RPMI8226 (cell line): ENCODE results near the gene FRMD4A.

Experiments used
- DNase-seq: peaks from one replicate; pipeline ENCODE4 v3.0.0-alpha.2; 2015

The FRMD4A gene

GRCh38 chr10:14004536-14004935, 326.2 kb downstream of the FRMD4A start:
- DNase-seq, result no peak

DNA sequence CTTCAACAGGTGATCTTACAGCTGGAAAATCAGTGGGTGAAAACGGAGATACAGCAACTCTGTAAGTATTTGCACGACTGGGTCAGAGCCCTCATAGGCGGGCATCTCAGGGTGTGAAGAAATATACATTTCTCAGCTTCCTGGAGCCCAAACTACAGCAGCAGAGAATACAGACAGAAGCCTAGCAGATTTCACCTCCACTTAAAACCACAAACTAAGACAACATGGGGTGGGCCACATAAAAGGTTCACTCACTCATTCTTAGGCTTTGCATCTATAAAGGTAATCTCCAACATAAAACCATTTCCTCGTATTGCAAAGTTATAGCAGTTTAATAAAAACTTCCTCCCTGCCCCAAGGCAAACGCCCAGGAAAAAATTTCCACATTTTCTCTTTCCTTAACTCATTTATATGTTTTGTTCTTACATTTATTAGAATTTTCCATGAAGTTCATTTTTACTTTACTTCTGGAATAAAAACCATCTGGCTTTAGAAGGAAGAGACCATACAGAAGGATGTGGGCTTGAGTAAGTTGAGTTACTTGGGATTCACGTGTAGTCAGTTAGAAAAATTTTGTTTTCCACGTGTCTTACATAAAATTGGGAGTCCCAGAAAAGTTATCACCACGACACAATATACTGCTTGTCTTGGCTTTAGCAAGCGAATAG, 327.1 kb downstream of the FRMD4A start:
- DNase-seq, result no peak

GRCh38 chr10:14001298-14002040, 329.3 kb downstream of the FRMD4A start:
- DNase-seq, result no peak

DNA sequence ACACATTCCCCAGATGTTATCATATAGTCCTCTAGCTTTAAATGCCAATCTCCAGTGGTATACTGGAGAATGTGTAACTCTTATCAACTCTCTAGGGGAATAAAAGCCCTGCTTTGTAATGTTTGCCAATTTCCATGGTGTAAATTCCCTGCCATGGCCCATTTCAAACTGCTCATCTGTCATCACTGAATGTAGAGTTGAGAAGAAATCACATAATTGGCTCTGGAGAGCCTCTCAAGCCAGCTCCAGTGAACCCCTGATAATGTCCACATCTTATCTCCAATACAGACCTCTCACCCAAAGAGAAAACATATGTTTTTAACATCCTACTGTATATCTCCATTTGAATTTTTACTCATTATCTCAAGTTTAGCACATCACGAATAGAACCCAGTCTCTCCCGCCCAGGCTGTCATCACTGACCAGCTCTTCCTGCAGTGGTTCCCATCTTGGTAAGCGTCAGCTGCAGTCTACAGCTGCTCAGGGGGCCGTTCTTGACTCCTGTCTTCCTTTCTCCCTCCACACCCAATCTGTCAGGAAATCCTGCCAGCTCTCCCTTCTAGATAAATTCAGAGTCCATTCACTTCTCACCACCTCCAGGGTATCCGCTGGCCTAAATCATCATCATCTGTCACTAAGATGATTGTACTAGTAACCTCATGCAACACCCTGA, 332.4 kb downstream of the FRMD4A start:
- no peak for DNase-seq

DNA sequence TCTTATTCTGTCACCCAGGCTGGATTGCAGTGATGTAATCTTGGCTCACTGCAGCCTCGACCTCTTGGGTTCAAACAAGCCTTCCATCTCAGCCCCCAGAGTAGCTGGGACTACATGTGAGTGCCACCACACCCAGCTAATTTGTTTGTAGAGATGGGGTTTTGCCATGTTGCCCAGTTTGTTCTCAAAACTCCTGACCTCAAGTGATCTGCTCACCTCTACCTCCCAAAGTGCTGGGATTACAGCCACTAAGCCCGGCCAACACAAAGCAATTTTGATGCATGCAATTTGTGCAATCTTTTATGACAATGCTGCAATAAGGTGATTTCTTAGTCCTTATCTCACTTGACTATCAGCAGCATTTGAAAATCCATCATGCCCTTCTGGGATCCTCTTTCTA, 333.1 kb downstream of the FRMD4A start:
- no peak for DNase-seq

DNA sequence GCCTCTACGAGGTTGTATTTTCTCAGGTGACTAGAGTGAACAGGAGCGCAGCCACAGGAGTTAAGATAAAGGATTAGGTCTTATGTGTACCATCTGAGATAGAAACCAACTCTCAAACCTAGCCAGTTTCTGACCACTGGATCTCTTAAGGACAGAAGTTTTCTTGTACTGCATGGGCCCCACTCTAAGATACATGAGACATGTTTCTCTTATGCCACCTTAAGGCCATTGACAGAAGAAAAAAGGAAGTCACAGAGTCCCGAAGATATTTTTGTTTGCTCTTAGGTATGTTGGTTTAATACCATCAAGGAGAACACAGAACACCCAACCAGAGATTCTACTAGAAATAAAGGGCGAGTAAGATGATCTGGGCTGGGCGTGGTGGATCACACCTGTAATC, 335.8 kb downstream of the FRMD4A start:
- no peak for DNase-seq

DNA sequence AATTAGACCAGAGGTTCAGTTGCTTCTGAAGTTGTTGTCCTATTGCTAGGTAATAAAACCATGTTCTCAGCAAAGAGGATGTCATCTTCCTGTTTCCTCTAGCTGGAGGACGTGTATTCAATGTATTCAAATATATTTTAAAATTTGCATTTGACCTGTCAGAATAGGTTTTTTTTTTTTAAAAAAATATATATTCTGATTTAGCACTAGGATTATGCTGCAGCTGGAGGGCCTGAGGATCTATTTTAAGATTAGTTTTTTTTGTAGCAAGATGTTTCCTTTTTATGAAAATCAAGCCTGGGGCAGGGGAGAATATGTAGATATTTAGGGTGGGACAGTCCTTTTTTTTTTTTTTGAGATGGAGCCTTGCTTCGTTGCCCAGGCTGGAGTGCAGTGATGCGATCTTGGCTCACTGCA, 337.0 kb downstream of the FRMD4A start:
- DNase-seq, result no peak

- no peak for DNase-seq
Observed at GRCh38 chr10:13993169-13993568, 337.6 kb downstream of the FRMD4A start.

DNA sequence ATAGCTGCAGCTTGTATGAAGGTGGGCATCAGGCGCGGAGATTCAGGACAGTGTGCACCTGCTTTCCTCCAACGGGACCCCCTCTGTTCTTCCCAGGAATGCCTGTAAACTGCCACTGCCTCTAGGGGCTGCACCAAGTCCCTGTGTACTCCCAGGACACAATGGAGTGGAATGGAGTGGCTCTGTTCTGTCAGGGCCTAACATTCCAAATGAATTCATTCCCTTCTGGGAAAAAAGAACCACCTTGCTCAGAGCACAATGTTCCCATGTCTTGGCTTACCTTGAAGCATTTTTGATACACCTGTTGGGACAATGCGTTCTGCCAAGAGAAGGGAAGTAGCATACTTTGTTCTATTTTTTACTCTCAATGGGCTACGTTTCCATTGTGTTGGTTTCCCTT, 339.4 kb downstream of the FRMD4A start:
- DNase-seq, result no peak

DNA sequence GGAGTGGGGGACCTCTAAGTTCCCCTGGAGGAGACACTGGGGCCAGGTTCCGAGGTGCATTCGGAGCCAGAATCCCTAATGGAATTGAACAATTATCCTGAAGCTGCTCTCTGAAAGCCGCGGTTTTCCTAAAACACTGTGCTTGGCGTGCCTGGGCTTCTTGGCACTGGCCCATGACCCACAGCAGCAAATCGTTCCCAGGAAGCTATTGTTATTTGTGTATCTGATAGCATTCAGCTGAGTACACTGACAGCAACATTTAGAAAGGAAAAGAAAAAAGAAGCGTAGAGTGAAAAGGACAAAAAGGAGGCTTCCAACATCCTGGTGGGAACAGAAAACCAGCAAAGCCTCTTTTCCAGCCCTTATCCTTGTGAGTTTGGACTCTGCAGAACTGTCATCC, 339.8 kb downstream of the FRMD4A start:
- no peak for DNase-seq

- DNase-seq, result no peak
Observed at GRCh38 chr10:13990392-13990805, 340.3 kb downstream of the FRMD4A start.

DNA sequence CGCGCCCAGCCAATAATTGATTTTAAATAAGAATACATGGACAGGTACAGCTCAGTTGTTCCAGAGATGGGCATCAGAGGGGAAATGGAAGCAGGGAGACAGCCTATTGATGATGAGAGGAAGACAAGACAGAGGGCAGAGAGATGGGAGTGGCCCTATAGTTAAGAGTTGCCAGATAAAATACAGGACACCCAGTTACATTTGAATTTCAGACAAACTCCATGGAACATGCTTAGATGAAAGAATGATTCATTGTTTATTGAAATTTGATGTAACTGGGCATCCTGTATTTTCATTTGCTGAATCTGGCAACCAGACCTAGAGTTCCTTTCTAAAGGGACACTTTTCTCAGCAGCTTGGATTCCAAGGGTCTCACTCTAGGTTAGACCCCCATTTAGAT, 341.1 kb downstream of the FRMD4A start:
- DNase-seq, result no peak

DNA sequence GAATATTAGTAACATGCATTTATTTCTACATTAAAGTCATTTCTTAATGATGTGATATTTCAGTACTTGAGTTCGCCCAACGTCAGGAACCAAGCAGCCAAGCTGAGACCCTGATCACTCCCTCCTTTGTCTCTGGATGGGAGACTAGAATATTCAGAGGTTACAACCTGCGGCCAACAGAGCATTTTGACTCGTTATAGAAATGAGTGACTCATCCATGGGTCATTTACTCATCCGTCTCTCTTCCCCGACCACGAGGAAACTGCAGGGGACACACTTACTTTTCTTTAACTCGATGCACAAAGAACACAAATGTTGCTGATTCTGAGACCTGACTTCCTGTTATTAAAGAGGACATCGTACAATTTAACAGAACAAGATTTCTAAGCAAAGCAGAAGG, 343.3 kb downstream of the FRMD4A start:
- DNase-seq, result no peak

- DNase-seq, result no peak
Observed at GRCh38 chr10:13984647-13985155, 346.0 kb downstream of the FRMD4A start.

DNA sequence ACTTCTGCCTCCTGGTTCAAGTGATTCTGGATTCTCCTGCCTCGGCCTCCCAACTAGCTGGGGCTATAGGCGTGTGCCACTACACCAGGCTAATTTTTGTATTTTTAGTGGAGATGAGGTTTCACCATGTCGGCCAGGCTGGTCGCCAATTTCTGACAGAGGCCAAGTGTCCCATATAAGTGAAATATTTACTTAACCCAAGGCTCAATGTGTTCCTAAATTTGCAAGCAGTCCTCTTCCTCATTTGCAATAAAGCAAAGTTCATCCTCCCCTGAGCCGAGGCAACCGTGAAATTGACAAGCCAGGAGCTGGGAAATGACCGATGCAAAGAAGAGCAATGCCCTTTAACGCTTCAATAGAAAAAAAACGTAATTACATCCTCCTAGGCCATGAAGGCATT, 347.7 kb downstream of the FRMD4A start:
- no peak for DNase-seq

GRCh38 chr10:13978533-13979115, 352.1 kb downstream of the FRMD4A start:
- DNase-seq, result no peak

- no peak for DNase-seq
Observed at GRCh38 chr10:13977861-13978532, 352.7 kb downstream of the FRMD4A start.

- DNase-seq, result no peak
Observed at GRCh38 chr10:13973742-13974141, 357.0 kb downstream of the FRMD4A start.

- DNase-seq, result no peak
Observed at GRCh38 chr10:13972609-13973008, 358.1 kb downstream of the FRMD4A start.

DNA sequence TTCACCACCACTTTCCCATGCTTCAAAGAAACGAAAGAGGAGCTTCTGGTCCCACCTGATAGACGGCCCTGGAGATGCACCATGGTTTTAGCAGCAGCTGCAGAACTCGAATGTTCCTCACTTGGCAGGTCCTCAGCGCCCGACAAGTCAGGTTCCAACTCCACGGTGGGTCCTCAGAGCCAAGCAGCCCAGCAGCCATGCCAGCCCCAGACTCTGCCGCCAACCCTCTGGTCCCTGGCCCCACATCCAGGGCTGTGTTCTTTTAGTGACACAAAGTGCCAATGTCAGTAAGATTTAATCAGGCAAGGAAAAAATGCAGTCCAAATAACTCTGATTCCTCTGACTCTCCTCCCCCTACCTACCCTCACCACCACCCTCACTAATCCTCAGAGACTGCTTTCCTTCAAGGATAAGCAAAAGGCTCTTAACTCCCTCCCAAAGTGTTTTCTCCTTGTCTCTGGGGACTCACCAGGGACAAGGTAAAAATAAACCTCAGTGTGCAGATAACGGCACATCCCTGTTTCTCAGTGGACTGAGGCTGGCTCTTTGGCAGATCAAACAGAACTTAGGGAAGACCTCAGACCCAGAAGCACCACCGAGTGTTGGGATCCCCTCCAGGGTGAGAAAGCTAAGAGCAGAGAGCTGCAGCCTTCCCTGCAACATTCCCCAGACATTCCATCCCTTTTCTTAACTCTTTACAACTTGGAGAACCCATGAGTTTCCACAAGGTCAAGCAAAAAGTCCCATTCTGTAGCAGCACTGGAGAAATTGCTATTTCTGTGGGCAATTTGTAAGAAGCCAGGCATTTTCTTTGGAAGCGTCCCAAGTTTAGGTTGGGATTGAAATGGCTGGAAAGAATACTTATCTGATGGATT, 358.9 kb downstream of the FRMD4A start:
- no peak for DNase-seq

- no peak for DNase-seq
Observed at GRCh38 chr10:13970957-13971353, 359.8 kb downstream of the FRMD4A start.
